Activated CD4-positive, alpha-beta T cell treated with anti-CD3 and anti-CD28 coated beads, Interleukin-2, amount 10 ng/mL, durations not matched to agents 24 days and 14 days (primary cell): Measurements from ENCODE around the gene PSMF1. TPM values are rescaled to one million over a fixed set of nuclear protein-coding genes. Genes with fewer than 3 reads are reported as not detected.

Source experiments
- DNase-seq: peaks from one replicate; pipeline ENCODE4 v3.0.0; 2022
- H3K27ac Mint-ChIP-seq: one replicate; pipeline ENCODE4 v1.8.0; 2022; ENCODE audit warnings: mild to moderate bottlenecking, mixed read lengths
- H3K27me3 Mint-ChIP-seq: one replicate; pipeline ENCODE4 v1.8.0; 2022; ENCODE audit warnings: mixed read lengths
- H3K36me3 Mint-ChIP-seq: one replicate; pipeline ENCODE4 v1.8.0; 2022; ENCODE audit warnings: low read depth, mild to moderate bottlenecking, mixed read lengths
- H3K4me1 Mint-ChIP-seq: one replicate; pipeline ENCODE4 v1.8.0; 2021; ENCODE audit warnings: mixed read lengths
- H3K4me3 Mint-ChIP-seq: one replicate; pipeline ENCODE4 v1.8.0; 2022; ENCODE audit warnings: mild to moderate bottlenecking, moderate library complexity, mixed read lengths
- H3K9me3 Mint-ChIP-seq: one replicate; pipeline ENCODE4 v1.8.0; 2021; ENCODE audit warnings: mixed read lengths
- intact Hi-C: fragments of 100-400 bp; cut with micrococcal nuclease; formaldehyde crosslinking; loops from one replicate; pipeline ENCODE4 v1.15.1; 2023
- total RNA-seq: library from RNA; stranded (reverse); gene quantifications from 2 replicates; pipeline ENCODE4 v1.2.3, GENCODE V29; 2022

Gene PSMF1
- 168 and 172 TPM in 2 replicates for total RNA-seq

GRCh38 chr20:1118336-1119127, at the start of gene PSMF1:
PSMF1 (plus strand) TSS chr20:1118602; CDS start chr20:1118774, 172 bp downstream.
- peak; percentile 99 for DNase-seq
- no peaks in the 10 kb centered on the region for H3K9me3 Mint-ChIP-seq
- H3K4me1 Mint-ChIP-seq = peaks cover 47% of the 10 kb centered on the region
- H3K27me3 Mint-ChIP-seq = peaks cover 2% of the 10 kb centered on the region
- H3K36me3 Mint-ChIP-seq = peaks cover 30% of the 10 kb centered on the region
- intact Hi-C loops = loop anchor here (1.0 to 10.0 kb wide), 7 partner anchors 66 to 576 kb away; partner anchors contain the start of genes CSNK2A1, FKBP1A, NSFL1C and RAD21L1
- H3K27ac Mint-ChIP-seq = peak within 1 kb of the TSS; percentile 88
- peak within 1 kb of the TSS; percentile 96 for H3K4me3 Mint-ChIP-seq

- no peaks in the 10 kb centered on the region for H3K36me3 Mint-ChIP-seq
- no peak for DNase-seq
- H3K9me3 Mint-ChIP-seq = peaks cover 9% of the 10 kb centered on the region
- no peaks in the 10 kb centered on the region for H3K4me1 Mint-ChIP-seq
- intact Hi-C loops = no loop called here
- peaks cover 5% of the 10 kb centered on the region for H3K27me3 Mint-ChIP-seq
- H3K4me3 Mint-ChIP-seq = no peak overlapping the region
- H3K27ac Mint-ChIP-seq = no peak overlapping the region
Measured at GRCh38 chr20:1072258-1072657, 46.1 kb upstream of the PSMF1 start.

DNA sequence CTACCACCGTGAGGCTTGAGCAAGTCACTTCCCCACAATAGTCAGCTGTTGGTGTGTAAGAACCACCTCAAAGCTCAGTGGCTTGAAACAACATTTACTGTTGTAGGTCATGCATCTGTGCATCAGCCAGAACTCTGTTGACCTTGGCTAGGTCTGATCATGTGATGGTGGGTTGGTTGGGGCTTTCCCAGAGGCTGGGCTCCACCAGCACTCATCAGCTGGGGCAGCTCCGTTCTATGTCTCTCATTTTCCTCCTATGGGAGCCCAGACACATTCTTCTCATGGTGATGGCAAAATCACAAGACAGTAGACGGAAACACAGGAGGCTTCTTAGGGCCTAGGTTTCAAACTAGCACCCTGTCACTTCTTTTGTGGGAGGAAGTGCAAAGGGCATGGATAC, 42.8 kb upstream of the PSMF1 start:
- H3K27ac Mint-ChIP-seq = no peak overlapping the region
- no peak overlapping the region for H3K4me3 Mint-ChIP-seq
- intact Hi-C loops = no loop called here
- no peaks in the 10 kb centered on the region for H3K4me1 Mint-ChIP-seq
- no peaks in the 10 kb centered on the region for H3K36me3 Mint-ChIP-seq
- no peak for DNase-seq
- H3K27me3 Mint-ChIP-seq = peaks cover 2% of the 10 kb centered on the region
- H3K9me3 Mint-ChIP-seq = peaks cover 3% of the 10 kb centered on the region

DNA sequence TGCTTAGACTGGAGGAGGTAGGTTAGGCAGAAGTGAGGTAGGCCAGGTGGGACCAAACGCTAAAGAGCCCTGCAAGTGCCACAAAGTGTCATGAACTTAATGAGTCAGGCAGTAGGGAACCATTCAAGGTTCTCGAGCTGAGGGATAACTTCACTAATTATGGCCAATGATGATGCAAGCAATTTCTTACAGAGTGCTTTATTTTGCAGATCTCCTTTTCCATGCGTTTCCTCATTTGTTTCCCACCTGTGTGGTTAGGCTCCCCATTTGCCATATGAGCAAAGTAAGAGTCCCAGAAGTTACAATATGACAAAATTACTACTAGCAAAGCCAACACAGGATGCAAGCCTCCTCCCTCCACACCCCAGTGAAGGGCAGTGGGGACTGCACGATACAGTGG, 36.5 kb upstream of the PSMF1 start:
- no peak overlapping the region for H3K27ac Mint-ChIP-seq
- peaks cover 4% of the 10 kb centered on the region for H3K36me3 Mint-ChIP-seq
- H3K9me3 Mint-ChIP-seq = peaks cover 7% of the 10 kb centered on the region
- intact Hi-C loops = no loop called here
- H3K4me1 Mint-ChIP-seq = peaks cover 9% of the 10 kb centered on the region
- H3K27me3 Mint-ChIP-seq = peaks cover 7% of the 10 kb centered on the region
- no peak for DNase-seq
- H3K4me3 Mint-ChIP-seq = no peak overlapping the region

DNA sequence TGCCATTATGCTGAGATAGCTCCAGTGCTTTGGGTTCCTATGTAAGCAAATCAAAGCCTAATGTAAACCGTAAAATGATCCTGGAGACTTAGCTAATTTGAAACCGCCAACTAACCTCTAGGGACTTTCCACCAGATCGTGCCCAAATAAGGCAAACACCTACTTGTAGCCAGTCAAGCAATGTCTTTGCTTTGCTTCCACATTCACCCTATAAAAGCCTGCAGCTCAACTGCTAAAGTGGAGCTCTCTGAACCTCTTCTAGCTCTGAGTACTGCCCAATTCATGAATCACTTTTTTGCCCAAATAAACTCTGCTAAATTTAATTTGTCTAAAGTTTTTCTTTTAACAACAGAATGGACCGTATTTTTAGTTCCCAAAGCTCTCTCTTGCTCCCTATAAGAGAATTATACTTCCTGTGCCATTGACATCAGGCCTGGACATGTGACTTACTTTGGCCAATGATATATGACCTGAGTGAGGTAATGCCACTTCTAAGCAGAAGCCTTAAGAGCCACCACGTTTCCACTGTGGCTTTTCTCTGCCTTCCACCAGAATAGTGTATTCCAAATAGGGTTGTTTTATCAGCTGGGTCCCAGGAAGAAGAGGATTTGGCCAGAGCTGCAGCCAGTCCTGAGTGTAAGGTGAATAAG, 34.8 kb upstream of the PSMF1 start:
- Mint-ChIP-seq H3K27me3 (peaks cover 7% of the 10 kb centered on the region), H3K9me3 (peaks cover 8% of the 10 kb centered on the region), H3K36me3 (peaks cover 4% of the 10 kb centered on the region), H3K27ac (no peak overlapping the region), H3K4me3 (no peak overlapping the region), H3K4me1 (peaks cover 12% of the 10 kb centered on the region)
- DNase-seq = no peak
- intact Hi-C loops = no loop called here

- DNase-seq = no peak
- intact Hi-C loops = no loop called here
- H3K4me1 Mint-ChIP-seq = peaks cover 12% of the 10 kb centered on the region
- H3K36me3 Mint-ChIP-seq = peaks cover 4% of the 10 kb centered on the region
- H3K27me3 Mint-ChIP-seq = peaks cover 5% of the 10 kb centered on the region
- no peak overlapping the region for H3K4me3 Mint-ChIP-seq
- peaks cover 26% of the 10 kb centered on the region for H3K9me3 Mint-ChIP-seq
- no peak overlapping the region for H3K27ac Mint-ChIP-seq
Measured at GRCh38 chr20:1085492-1086276, 32.7 kb upstream of the PSMF1 start.

- intact Hi-C loops = no loop called here
Measured at GRCh38 chr20:1086277-1087213, 31.9 kb upstream of the PSMF1 start.

DNA sequence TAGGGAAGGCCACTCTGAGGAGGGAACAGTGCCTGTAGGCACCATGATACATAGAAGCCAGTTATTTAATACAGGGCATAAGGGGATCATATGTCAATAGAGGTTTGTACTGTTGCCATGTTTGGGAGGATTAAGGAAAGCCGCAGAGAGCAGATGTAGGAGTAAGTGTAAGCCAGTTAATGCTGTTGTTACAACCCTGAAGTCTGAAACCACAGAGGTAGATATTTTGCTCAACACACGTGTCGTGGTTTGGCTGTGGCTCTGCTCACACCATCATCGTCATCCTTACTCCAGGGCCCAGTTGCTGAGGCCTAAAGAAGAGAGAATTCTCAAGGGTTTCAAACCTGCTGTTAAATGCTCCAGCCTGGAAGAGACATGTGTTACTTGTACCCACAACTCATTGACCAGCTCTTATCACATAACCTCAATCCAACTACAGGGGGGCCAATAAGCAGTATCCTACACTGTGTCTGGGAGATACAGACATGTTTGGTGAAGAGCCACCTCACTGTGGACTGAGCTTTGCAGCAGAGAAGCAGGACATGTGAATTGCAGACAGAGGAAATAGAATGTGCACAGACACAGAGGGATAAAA, 31.0 kb upstream of the PSMF1 start:
- peaks cover 4% of the 10 kb centered on the region for H3K36me3 Mint-ChIP-seq
- no peak overlapping the region for H3K27ac Mint-ChIP-seq
- intact Hi-C loops = no loop called here
- peaks cover 33% of the 10 kb centered on the region for H3K9me3 Mint-ChIP-seq
- H3K4me1 Mint-ChIP-seq = peaks cover 12% of the 10 kb centered on the region
- peaks cover 5% of the 10 kb centered on the region for H3K27me3 Mint-ChIP-seq
- no peak overlapping the region for H3K4me3 Mint-ChIP-seq
- DNase-seq = no peak

More at GRCh38 chr20:1086277-1087213, 31.9 kb upstream of the PSMF1 start:
- DNase-seq = no peak
- peaks cover 5% of the 10 kb centered on the region for H3K27me3 Mint-ChIP-seq
- H3K9me3 Mint-ChIP-seq = peaks cover 29% of the 10 kb centered on the region
- H3K36me3 Mint-ChIP-seq = peaks cover 4% of the 10 kb centered on the region
- no peak overlapping the region for H3K27ac Mint-ChIP-seq
- no peak overlapping the region for H3K4me3 Mint-ChIP-seq
- H3K4me1 Mint-ChIP-seq = peaks cover 12% of the 10 kb centered on the region

DNA sequence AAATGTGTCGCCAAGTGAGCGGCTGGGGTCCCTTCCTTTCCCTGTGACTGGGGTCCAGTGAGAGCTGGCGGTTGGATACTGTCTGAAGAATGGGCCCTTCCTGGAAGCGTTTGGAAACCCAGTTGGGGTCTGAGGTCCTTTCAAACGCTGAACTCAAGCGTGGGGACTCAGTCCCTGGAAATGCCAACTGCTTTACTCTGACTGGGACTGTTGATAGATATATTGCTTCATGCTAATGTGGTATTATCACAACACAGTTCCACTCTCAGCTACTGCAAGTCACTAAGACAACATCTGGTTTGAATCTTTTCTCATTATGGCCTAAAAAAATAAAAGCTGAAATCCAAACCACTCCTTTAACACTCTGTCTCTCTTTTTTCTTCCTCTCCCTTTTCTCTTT, 23.7 kb upstream of the PSMF1 start:
- no peaks in the 10 kb centered on the region for H3K4me1 Mint-ChIP-seq
- peaks cover 30% of the 10 kb centered on the region for H3K9me3 Mint-ChIP-seq
- no peaks in the 10 kb centered on the region for H3K36me3 Mint-ChIP-seq
- DNase-seq = no peak
- no peak overlapping the region for H3K27ac Mint-ChIP-seq
- intact Hi-C loops = no loop called here
- H3K27me3 Mint-ChIP-seq = peaks cover 2% of the 10 kb centered on the region
- no peak overlapping the region for H3K4me3 Mint-ChIP-seq

DNA sequence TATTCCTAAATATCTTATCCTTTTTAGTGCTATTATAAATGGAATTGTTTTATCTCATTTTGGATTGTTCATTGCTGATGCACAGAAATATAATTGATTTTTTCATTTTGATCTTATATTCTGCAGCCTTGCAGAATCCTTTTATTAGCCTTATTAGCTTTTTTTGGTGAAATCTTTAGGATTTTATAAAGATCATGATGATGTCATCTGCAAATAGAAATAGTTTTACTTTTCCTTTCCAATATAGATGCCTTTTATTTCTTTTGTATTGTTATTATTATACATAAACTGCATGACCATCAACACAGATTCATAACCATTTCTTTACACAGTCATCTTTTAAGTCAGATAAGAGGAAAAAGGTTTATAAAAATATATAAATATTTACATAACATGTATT, 16.9 kb upstream of the PSMF1 start:
- H3K27ac Mint-ChIP-seq = no peak overlapping the region
- H3K36me3 Mint-ChIP-seq = no peaks in the 10 kb centered on the region
- H3K9me3 Mint-ChIP-seq = peaks cover 8% of the 10 kb centered on the region
- no peak overlapping the region for H3K4me3 Mint-ChIP-seq
- intact Hi-C loops = no loop called here
- peaks cover 15% of the 10 kb centered on the region for H3K27me3 Mint-ChIP-seq
- no peaks in the 10 kb centered on the region for H3K4me1 Mint-ChIP-seq
- DNase-seq = no peak

- no peaks in the 10 kb centered on the region for H3K4me1 Mint-ChIP-seq
- H3K27me3 Mint-ChIP-seq = peaks cover 13% of the 10 kb centered on the region
- no peaks in the 10 kb centered on the region for H3K36me3 Mint-ChIP-seq
- H3K27ac Mint-ChIP-seq = no peak overlapping the region
- intact Hi-C loops = no loop called here
- H3K9me3 Mint-ChIP-seq = peaks cover 8% of the 10 kb centered on the region
- H3K4me3 Mint-ChIP-seq = no peak overlapping the region
- DNase-seq = no peak
Measured at GRCh38 chr20:1102016-1102415, 16.4 kb upstream of the PSMF1 start.

- intact Hi-C loops = no loop called here
- Mint-ChIP-seq H3K4me3 (no peak overlapping the region), H3K27me3 (peaks cover 12% of the 10 kb centered on the region), H3K9me3 (peaks cover 8% of the 10 kb centered on the region), H3K4me1 (no peaks in the 10 kb centered on the region), H3K36me3 (no peaks in the 10 kb centered on the region), H3K27ac (no peak overlapping the region)
- DNase-seq = no peak
Measured at GRCh38 chr20:1103751-1104150, 14.7 kb upstream of the PSMF1 start.
